Right forelimb (tissue), 1 donor: ENCODE data around the gene KCNK5.

Experiments
- DNase-seq: peaks from one replicate; pipeline ENCODE4 v3.0.0-alpha.2; 2018

KCNK5 gene

DNA sequence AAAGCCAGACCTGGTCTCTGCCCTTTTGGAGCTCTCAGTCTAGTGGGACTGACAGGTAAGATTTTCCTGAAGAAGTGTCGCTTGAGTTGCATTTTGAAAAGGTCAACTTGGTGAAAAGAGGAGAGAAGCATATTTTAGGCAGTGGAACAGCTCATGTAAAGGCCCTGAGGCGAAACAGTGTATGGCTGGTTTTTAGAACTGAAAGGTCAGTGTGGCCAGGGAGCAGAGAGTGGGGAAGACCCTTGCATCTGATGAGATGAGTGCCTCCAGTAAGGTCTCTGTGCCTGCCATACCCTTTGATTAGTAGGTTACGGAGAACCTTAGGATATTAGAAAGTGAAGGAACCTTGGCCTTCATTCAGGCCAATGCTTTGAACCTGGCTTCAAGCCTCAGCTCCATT, 58.4 kb downstream of the KCNK5 start:
- no peak for DNase-seq

DNA sequence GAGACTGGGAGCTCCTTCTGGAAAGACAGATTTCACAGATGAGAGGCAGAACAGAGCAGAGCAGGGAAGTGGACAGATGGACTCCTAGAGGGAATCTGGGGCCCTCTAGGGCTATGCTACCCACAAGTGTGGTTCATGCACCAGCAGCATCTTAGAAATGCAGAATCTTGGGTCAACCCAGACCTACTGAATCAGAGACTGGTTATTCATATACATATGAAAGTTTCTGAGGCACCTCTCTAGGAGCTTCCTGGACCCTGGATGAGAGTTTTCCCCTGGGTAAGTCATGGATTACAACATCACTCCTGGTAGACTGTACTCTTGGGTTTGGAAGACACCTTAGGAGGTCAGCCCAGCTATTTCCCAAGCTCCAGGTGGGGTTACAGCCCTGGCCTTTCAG, 58.9 kb downstream of the KCNK5 start:
- DNase-seq = no peak

DNA sequence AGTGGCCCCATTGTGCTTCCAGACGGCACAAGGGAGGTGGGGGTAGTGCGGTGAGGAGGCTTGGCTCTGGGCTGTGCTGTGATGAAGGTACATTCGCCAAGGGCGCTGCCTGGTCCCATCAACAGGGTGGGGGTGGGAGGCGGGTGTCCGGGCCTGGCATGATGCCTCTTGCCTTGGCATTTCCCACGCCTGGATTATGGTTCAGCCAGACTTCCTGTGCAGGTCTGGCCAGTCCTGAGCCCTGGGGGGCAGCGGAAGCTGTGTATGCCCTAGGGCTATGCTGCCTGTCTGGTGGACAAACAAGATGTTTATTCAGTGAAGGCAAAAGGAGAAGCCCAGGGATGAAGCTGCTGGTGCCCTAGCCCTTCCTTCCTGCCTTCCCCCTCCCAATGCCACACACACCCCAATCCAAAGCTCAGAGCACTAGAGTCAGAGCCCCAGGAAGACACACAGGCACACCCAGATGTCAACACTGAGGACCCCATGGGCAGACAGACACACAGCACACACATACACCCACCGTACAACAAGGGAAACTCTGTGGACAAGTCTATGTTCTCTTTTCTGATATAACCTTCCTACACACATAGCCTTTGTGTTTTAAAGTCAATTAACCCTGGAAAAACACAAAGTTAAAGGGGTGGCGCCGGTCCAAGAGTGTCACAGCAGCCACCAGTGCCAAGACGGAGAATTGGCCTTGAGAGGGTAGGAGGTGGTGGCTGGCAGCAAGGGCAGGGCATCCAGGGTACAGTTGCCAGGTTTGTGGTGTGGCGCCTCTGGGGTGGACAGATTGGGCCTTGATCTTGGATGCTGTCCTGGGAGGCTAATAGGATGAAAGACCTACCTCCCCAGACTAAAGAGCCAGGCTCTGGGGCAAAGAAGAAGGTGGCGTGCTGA, 59.6 kb downstream of the KCNK5 start:
- peak; percentile 52 for DNase-seq

DNA sequence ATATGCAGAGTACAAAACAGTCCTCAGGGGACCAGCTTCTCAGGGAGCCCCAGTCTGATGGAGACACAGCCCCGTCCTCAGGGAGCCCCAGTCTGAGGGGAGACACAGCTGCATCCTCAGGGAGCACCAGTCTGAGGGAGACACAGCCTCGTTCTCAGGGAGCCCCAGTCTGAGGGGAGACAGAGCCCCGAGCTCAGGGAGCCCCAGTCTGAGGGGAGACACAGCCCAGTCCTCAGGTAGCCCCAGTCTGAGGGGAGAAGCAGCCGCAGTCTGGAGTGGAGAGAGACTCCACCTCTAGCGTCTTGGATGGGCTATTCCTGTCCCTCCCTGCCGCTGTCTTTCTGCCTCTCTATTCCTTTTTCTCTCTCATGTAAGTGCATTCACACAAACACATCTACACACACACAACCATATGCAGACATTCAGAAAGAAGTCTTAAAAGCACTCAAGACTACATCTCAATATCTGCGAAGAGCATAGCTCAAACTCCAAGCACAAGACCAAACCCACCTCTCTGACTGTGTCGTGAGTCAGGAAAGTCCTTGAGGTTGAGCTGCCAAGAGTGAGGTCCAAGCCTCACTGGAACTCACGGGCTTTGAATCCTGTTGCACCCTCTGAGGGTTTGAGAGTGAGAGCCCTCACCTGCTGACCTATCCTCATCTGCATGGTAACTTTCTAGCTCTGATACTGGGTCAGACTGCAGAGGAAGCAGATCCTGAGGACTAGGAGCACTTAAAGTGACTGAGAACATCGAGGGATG, 61.2 kb downstream of the KCNK5 start:
- no peak for DNase-seq

DNA sequence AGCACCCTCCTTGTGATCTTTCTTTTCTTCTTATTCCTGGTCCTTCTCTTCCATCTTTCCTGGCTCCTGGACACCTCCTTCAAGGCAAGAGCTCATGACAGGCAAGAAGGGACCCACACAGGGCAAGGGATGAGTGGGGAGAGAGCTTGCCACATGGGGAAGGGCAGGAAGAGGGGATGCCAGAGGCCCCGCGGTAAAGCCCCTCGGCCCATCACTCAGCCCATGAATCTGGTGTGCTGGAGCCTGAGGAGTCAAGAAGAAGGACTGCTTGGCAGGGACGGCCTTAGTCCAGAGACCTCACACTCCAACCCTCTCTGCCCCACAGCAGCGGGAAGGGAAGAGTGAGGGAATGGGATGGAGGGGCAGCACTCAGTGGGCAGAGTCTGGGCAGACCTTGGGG, 62.0 kb downstream of the KCNK5 start:
- no peak for DNase-seq

DNA sequence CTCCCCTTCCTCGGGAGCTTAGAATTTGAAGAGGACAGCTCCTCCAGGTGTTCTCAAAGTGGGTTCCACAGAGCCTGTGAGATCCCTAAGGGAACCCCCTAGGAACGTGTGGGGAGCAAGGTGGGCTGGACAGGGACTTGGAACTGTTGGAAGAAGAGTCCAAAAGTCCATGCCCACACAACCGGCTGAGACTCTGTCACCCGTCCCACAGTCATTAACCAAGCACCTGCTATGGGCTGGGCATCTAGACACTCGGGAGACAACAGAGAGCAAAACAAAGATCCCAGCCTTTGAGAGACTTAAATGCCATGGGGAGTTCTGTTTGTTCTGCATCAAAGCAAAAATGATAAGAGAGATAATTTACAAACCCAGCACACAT, 62.4 kb downstream of the KCNK5 start:
- DNase-seq = no peak

DNA sequence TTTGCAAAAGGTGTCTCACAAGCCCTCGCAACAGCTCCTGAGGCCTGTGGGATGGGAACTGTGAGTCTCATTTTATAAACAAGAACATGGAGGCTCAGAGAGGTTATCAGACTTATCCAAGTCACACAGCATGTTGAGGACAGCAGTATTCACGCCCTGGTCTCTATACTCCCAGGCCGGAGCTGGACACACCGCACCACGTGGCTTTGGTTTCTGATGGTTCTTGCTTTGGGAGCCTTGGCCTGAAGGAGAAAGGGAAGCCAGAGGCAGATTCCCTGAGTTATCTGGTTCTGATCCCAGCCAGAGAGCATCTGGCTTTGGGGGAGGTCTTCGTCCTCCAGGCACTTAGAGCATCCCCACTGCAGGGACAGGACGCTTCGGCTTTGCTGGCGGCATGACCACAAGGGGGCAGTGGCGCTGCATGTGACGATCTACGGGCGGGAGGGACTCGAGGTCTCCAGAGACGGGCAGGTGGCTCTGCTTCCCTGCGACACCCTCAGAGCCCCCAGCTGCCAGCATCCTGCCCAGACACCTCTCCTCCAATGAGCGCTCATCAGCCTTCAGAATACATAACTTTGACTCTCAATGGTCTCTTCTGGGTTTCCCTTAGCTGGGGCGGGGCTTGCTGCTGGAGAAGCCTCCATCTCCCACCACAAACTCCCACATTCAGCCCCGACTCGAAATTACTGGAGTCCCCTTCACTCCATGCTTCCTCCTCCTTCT, 62.9 kb downstream of the KCNK5 start:
- peak; percentile 77 for DNase-seq

DNA sequence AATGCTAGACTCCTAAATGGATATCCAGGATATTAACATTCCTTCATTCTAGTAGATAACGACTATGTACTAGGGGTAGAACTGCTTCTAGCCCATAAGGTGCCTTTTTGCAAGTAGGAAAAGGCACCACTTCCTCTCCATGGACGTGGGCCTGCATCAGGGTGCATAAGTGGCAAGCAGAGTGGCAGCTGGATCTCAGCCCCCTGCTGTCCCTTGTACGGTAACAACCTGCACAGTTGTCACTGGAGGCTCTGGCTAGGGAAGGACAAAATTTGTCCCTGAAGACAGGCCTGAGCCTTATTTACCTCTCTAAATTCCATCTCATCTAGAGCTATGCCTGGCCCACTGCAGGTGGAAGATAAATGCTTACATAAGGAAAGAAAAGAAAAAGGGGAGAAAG, 71.8 kb downstream of the KCNK5 start:
- no peak for DNase-seq

DNA sequence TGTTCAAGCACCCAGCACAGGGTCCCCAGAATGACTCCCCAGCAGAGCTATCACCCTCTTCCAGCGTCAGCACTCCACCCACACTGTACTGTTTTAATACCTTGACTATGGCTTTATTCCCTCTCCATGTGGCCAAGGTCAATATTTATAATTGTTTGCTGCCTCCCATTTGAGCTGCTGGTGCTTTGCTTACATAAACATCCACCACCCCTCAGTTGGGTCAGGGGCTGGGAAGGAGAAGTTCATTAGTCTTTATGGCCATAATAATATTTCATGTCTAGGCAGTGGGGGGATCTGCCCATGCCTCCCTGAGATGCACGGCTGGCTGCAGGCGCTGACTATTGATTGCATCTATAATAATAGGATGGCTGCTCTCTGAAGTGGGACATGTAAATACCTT, 72.5 kb downstream of the KCNK5 start:
- no peak for DNase-seq

DNA sequence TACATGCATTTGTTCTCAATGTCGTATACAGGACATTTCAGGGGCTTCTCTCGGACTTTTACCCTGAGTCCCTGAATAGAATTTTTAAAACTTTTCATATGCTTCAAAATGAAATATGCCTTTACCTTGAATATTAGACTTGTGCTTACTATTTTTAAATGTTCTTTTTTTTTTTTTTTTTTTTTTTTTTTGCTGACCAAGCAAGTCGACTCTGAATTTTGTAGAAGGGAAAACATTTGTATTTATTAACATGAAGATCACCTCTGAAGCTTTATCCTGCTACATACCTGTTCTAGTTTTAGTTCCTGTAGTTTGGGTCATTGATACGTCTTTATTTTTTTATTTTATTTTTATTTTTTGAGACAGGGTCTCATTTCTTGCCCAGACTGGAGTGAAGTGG, 74.6 kb downstream of the KCNK5 start:
- DNase-seq = no peak

DNA sequence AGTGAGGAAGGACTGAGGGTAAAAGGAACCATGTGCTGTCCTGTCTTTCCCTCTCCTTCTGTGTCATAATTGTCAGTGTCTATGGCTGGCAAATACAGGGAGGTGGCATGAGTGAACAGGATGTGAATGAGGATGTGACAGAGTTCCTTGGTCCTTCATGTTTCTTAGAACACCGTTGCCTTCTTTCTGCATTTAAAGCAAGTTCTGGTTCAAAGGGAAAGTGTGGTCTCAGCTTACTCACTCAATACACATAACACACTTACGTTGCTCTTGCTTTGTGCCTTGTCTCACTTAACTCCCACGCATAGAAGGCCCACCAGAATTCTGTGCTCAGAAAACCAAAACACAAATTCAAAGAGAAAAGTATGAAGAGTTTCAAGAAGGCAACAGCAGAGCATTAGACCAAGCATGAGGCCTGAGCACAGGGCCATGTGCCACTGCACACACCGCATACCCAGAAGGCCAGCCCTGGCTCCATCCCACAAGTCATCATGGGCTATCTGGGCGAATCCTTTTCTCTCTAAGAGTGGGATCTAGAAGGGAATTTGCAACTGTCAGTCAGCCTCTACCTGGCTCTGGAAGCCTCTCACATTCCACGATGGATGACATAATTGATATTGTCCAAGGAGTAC, 75.4 kb downstream of the KCNK5 start:
- DNase-seq = no peak

DNA sequence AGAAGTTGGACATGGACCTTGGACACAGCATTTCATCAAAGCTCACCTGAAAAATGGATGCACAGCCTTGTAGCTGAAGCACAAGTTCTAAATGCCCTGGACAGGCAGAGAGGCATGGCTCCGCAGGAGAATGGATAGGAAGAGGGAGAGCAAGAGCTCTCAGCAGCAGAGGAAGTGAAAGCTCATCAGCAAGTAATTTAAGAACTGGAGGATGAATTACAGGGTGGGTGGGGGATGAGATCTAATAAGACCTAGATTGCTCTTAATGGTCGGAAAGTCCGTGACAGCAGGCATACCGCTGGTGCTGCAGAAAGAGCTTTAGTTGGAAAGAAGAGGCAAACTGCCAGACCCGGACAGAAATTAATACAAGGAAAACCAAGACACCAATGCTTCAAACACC, 77.0 kb downstream of the KCNK5 start:
- DNase-seq = no peak

DNA sequence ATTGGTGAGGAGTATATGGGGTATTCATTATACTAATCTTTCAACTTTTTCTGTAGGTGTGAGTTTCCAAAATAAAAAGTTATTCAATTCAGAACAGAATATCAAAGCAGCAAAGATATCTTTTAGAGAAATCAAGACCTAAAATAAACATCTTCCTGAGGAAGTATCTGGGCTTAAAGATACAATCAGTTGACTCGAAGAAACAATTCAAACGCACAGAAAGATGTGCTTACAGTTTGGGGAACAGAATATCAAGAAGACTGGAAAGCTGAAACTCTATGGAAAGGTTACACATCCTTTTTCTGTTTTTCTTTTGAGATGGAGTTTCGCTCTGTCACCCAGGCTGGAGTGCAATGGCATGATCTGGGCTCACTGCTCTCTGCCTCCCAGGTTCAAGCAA, 78.1 kb downstream of the KCNK5 start:
- no peak for DNase-seq

DNA sequence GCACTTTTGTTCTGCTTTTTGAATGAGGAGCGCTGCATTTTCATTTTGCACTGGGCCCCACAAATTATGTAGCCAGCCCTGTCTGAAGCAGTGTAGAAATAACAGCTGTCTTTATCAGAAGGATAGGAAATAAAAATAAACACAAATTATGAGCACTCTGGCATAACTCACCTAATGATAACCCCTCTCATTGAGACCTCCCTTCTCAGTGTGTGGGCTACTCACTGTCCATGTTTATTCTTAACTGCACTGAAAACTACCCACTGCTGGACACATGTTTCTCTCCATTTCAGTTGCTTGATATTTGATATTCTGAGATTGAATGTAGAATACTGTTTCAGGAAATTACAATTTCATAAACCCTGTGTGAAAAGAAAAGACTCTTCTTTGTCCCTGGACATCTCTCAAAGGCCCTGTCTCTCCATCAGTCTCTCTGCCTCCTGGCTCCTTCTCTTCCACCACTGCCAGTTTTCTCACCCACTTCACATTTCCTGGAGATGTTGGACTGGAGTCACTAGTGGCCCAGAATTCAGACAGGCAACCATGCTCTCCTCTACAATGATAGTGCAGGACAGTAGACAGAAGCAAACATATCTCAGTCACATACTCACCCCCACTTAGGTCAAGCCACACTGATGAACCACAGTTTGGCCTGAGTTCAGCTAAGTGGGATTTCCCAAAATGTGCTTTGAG, 84.6 kb downstream of the KCNK5 start:
- no peak for DNase-seq

DNA sequence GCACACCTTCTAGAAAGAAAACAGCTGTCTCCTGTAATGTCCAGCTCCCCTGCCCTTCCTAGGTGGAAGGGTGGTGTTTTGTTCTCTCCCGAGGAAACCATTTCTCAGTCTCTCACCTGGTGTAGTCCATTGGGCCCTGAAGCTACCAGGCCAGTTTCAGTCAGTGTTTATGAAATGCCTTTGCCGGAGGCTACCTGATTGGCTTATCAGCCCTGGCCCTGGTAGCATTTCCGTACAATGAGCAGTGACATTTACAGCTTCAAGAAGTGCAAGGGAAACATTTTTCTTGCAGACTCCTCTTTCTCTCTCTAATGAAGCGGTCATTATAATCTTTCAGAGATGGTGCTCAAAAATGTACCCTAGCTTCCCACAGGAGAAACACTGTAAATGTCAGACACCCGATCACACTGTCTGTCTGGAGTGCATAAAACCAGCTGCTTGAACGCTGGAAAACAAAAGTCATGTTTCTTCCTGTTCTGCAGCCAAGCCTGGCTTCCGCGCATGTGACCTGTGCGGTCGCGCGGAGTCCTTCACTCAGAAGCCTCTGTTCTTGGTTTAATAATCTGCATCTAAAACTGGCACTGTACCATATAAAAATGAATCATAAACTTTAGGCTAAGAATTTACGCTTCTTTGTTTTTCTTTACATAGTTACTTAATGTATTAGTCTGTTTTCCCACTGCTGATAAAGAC, 85.9 kb downstream of the KCNK5 start:
- DNase-seq = no peak

DNA sequence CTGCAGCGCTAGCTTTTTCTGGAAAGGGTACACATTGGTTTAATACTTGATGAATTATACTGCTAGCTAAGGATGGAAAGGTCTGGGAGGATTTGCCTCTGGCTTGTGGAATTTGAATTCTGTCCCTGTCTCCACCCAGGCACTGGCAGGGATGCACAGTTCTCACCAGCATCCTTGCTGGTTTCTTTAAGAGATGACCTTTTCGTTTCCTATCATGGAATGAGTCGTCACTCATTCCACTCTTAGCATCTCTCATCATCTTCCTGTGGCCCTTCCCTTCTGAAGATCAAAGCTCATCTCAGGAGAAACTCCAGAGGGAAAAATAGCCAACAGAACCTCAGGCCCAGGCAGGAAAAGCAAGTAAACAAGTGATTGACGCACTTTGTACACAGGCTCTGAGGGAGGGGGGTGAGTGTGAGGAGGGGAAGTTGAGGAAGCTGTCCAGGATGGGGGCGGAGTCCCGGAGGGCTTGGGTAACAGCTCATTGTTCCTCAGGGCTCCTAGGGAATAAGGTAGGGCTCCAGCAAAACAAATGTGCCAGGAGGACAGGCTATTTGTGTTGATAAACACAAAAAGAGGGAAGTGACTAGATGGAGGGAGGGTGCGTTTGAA, 88.6 kb downstream of the KCNK5 start:
- DNase-seq = no peak
